Heart right ventricle (tissue), 16 donors: ENCODE measurements around the gene BARX1. TPM values are rescaled to one million over a fixed set of nuclear protein-coding genes. Genes with fewer than 3 reads are reported as not detected.

Source experiments
- ATAC-seq, 8 donors: fragments of 200-7000 bp; cut with Tn5 transposase; one replicate each; pipeline ENCODE4 v1.9.1; 2020; ENCODE audit warnings: mild to moderate bottlenecking in 8 of 8, moderate library complexity in 8 of 8, moderate number of reproducible peaks in 1 of 8
- DNase-seq, 2 donors: peaks; one replicate each; pipeline ENCODE4 v3.0.0-alpha.2; 2020
- H3K27ac ChIP-seq, 10 donors: fragments of 200-600 bp; sonication (generic) in 2 of 10; one replicate each; pipeline versions ENCODE4 v1.5.0 to v1.8.0; 2020 to 2022; ENCODE audit warnings: mild to moderate bottlenecking in 3 of 10
- H3K27me3 ChIP-seq, 7 donors: fragments of 200-600 bp; one replicate each; pipeline ENCODE4 v1.8.0; 2021 to 2022; ENCODE audit warnings: mild to moderate bottlenecking in 2 of 7
- H3K36me3 ChIP-seq, 9 donors: fragments of 200-600 bp; sonication (generic) in 1 of 9; one replicate each; pipeline versions ENCODE4 v1.5.0 to v1.8.0; 2020 to 2022; ENCODE audit warnings: mild to moderate bottlenecking in 2 of 9
- H3K4me1 ChIP-seq, 9 donors: fragments of 200-600 bp; sonication (generic) in 1 of 9; one replicate each; pipeline versions ENCODE4 v1.5.0 to v1.8.0; 2020 to 2022; ENCODE audit warnings: mild to moderate bottlenecking in 4 of 9
- H3K4me3 ChIP-seq, 10 donors: fragments of 200-600 bp; sonication (generic) in 2 of 10; one replicate each; pipeline versions ENCODE4 v1.5.0 to v1.8.0; 2020 to 2022; ENCODE audit warnings: mild to moderate bottlenecking in 7 of 10, moderate library complexity in 2 of 10
- H3K9me3 ChIP-seq, 11 donors: fragments of 200-600 bp in 10 of 11; sonication (generic) in 2 of 11; one replicate each; pipeline versions ENCODE4 v1.5.0 to v1.8.0; 2013 to 2022; ENCODE audit warnings: mild to moderate bottlenecking in 2 of 11, control low read depth in 1 of 11, moderate library complexity in 1 of 11
- CTCF ChIP-seq, 9 donors: fragments of 200-600 bp; sonication (generic) in 2 of 9; IDR thresholded peaks; one replicate each; pipeline versions ENCODE4 v1.5.0 to v1.8.0; 2021 to 2022; ENCODE audit warnings: antibody characterized with exemption in 9 of 9, mild to moderate bottlenecking in 5 of 9, moderate library complexity in 1 of 9
- WGBS, 2 donors: extraction: QIAGEN DNeasy Blood & Tissue Kit; methylation state at CpG; one replicate each; pipeline ENCODE4 v1.1.7; 2013; ENCODE audit warnings: inconsistent platforms in 1 of 2; 5-methylcytosine and 5-hydroxymethylcytosine counted together
- intact Hi-C, 10 donors: fragments of 100-400 bp; cut with DNase I; formaldehyde crosslinking; loops; one replicate each; pipeline versions ENCODE4 v1.11.1 to v1.14.2; 2022
- polyA plus RNA-seq, 2 donors: library from polyadenylated mRNA; stranded (reverse); fragments of 200-250 nt; gene quantifications; one replicate each; pipeline ENCODE4 v1.2.3, GENCODE V29; 2013
- total RNA-seq, 10 donors: library from RNA; stranded (reverse); fragmentation: NEBNext Ultra II Directional in 3 of 10; extraction: Animal tissue kit (Norgen Biotek cat#: 25700) in 3 of 10; gene quantifications; one replicate each; pipeline versions ENCODE4 v1.2.1 to v1.2.4, GENCODE V29; 2021 to 2023
- donor health status: Arrhythmogenic right ventricular cardiomyopathy.
- donor health status: ischemic (EF 13 %, LVEDD 7.1; RV severe dilation, severe dysfunction).
- donor health status: healthy with polysubstance abuse.
- donor health status: DM: no; HTN: yes; CAD: no.
- donor health status: DM: no; HTN: no; CAD: no.
- donor health status: ischemic (EF 25% LVEDD 6.9; RV normal size, moderate dysfunction).
- donor health status: ischemic (EF 25% LVEDD 5.7; RV mildly dilated, moderate dysfunction).
- donor health status: healthy.
- donor health status: DM: yes; HTN: yes; CAD: no.
- donor health status: Ischemic cardiomyopathy.
- donor health status: ischemic (EF 35%, LVEDD 5.7; RV mildly dilated, moderate dysfunction).
- donor health status: nonischemic (EF 11% LVEDD 7.7; RV severe dilation, severe dysfunction).
- donor health status: DM: yes; HTN: yes; CAD: no.
- donor health status: PGD.
- donor health status: ischemic (EF 29% LVEDD 5.4; RV normal size, mild dysfunction).
- donor health status: nonischemic (EF 23%, LVEDD 6.1; RV moderate dilation, normal function).

BARX1 gene
- total and polyA plus RNA-seq, 12 donors = 0.06 to 0.19 TPM; not detected in 10

GRCh38 chr9:93902780-93903655 lies 52.1 kb downstream of the BARX1 start:
- H3K4me3 ChIP-seq = no peak overlapping the region
- no peak overlapping the region for H3K27ac ChIP-seq
- no peak for TF ChIP-seq CTCF (IDR thresholded peaks at IDR 0.05)
- ATAC-seq (no peak), DNase-seq (no peak)
- intact Hi-C loops = no loop called here
- H3K4me1 ChIP-seq = no peaks in the 10 kb centered on the region
- H3K36me3 ChIP-seq = no peaks in the 10 kb centered on the region
- H3K27me3 ChIP-seq = peaks cover 0 to 20% (median 12%) of the 10 kb centered on the region in 7 donors
- peaks cover 0 to 11% (median 0%) of the 10 kb centered on the region in 11 donors for H3K9me3 ChIP-seq
- 64 to 81% methylated on average over 12 of the region's 12 CpGs for WGBS, 2 donors

GRCh38 chr9:93902051-93902779 lies 52.9 kb downstream of the BARX1 start:
- no peak overlapping the region for H3K27ac ChIP-seq
- ATAC-seq = no peak
- no peak overlapping the region for H3K4me3 ChIP-seq
- no peaks in the 10 kb centered on the region for H3K4me1 ChIP-seq
- intact Hi-C loops = no loop called here
- H3K9me3 ChIP-seq = peaks cover 0 to 7% (median 0%) of the 10 kb centered on the region in 11 donors
- H3K36me3 ChIP-seq = no peaks in the 10 kb centered on the region
- WGBS, 2 donors = 88% methylated on average over 11 of the region's 11 CpGs
- no peak for TF ChIP-seq CTCF (IDR thresholded peaks at IDR 0.05)
- DNase-seq = no peak
- H3K27me3 ChIP-seq = peaks cover 0 to 14% (median 6%) of the 10 kb centered on the region in 7 donors

Other genes with a start within 250 kb of the BARX1 start
- 10 to 100 TPM in 4 of 10 donors, 1 to 10 TPM in 6; 6.3 to 14.7 (median 9.5) TPM for gene PTPDC1, start 129.1 kb upstream of the BARX1 start, total RNA-seq
- 10 to 100 TPM in 1 of 2 donors, 1 to 10 TPM in 1; 5.3 to 14.3 TPM for gene PTPDC1, start 129.1 kb upstream of the BARX1 start, polyA plus RNA-seq